Measurements from ENCODE around the gene LRRC3.

DNA sequence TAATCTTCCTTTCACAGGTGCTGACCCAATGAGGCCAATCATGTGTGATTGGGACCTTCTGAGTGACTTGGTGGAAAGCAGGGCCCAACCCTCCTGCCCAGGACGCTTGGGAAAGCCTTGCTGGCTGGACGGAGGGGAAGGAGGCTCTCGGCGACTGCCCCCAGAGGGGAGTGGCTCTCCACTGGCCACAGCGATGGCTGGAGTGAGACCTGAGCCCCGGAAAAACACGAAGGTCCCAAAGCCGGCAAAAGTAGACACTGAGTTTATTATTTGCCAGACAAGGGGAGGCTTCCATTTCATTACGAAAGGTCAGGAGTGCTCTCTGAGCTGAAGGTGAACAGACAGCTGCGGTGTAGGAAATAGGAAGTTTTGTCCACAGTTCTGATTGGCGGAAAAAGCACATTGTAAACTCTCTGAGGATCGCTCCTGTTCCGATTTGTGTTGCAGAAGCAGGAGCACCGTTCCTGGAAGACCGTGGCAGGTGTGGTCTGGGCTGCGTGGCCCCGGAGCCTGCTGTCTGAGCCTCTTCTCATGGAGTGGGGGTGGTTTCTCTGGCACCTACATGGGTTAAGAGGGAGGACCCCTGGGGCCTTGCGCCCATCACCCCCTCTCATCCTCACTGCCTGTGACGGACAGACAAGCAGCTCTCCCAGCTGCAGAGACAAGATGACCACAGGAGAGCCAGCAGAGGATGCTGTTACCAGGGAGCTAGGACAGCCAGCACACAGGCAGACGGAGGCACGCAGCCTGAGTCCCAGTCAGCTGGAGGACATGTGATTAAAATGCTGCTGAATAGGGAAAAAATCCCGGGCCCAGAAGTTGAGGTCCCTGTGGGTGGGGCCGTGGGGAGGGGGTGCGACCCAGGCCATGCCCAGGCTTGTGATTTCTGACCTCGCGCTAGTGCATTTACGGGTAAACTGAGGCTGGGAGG lies 43.2 kb downstream of the LRRC3 start:
- TF ChIP-seq CREB1 (IDR thresholded peaks at IDR 0.05; ENCODE audit: low read depth) = no peak
- TF ChIP-seq EP300 (IDR thresholded peaks at IDR 0.05; ENCODE audit: borderline replicate concordance) = no peak
- TF ChIP-seq RAD21 (IDR thresholded peaks at IDR 0.05; ENCODE audit: low read depth) = no peak
- TF ChIP-seq EGR1 (IDR thresholded peaks at IDR 0.05) = no peak
- no peak for TF ChIP-seq FOXM1 (IDR thresholded peaks at IDR 0.05; ENCODE audit: borderline replicate concordance, low read depth)
- TF ChIP-seq NFIC (IDR thresholded peaks at IDR 0.05) = no peak
